ENCODE measurements around the gene PRRG2.
"Not testable (repeated sequence)": the region's sequence is repeated elsewhere in the genome, so short reads cannot be mapped to it uniquely, and the experiment has no call there.

PRRG2 gene

GRCh38 chr19:49599378-49600295 is 18.5 kb downstream of the PRRG2 start:
- no peak for DNase-seq (ENCODE audit: low read depth in 3 of 3, low spot score in 1 of 3)

- DNase-seq (ENCODE audit: low read depth in 3 of 3, low spot score in 1 of 3): no peak
These were observed 20.4 kb downstream of the PRRG2 start for GRCh38 chr19:49601482-49602038.

- no peak for DNase-seq (ENCODE audit: low read depth in 3 of 3, low spot score in 1 of 3)
These were observed 21.7 kb downstream of the PRRG2 start for GRCh38 chr19:49602806-49603205.

GRCh38 chr19:49605605-49606004 is 24.5 kb downstream of the PRRG2 start:
- DNase-seq (ENCODE audit: low read depth in 3 of 3, low spot score in 1 of 3): no peak

- DNase-seq (ENCODE audit: low read depth in 3 of 3, low spot score in 1 of 3): no peak
These were observed 28.5 kb downstream of the PRRG2 start for GRCh38 chr19:49609499-49610092.

GRCh38 chr19:49613374-49613773 is 32.3 kb downstream of the PRRG2 start:
- DNase-seq (ENCODE audit: low read depth in 3 of 3, low spot score in 1 of 3): no peak

- DNase-seq (ENCODE audit: low read depth in 3 of 3, low spot score in 1 of 3): no peak
These were observed 33.1 kb downstream of the PRRG2 start for GRCh38 chr19:49614096-49614833.

GRCh38 chr19:49615861-49616260 is 34.7 kb downstream of the PRRG2 start:
- DNase-seq (ENCODE audit: low read depth in 3 of 3, low spot score in 1 of 3): no peak

GRCh38 chr19:49616532-49616931 is 35.4 kb downstream of the PRRG2 start:
- no peak for DNase-seq (ENCODE audit: low read depth in 3 of 3, low spot score in 1 of 3)

- no peak for DNase-seq (ENCODE audit: low read depth in 3 of 3, low spot score in 1 of 3)
These were observed 35.8 kb downstream of the PRRG2 start for GRCh38 chr19:49616945-49617344.

GRCh38 chr19:49617860-49618259 is 36.7 kb downstream of the PRRG2 start:
- DNase-seq (ENCODE audit: low read depth in 3 of 3, low spot score in 1 of 3): not testable (repeated sequence)

GRCh38 chr19:49624967-49625910 is 44.1 kb downstream of the PRRG2 start:
- no peak for DNase-seq (ENCODE audit: low read depth in 3 of 3, low spot score in 1 of 3)

- no peak for DNase-seq (ENCODE audit: low read depth in 3 of 3, low spot score in 1 of 3)
These were observed 45.1 kb downstream of the PRRG2 start for GRCh38 chr19:49626226-49626625.

- no peak for DNase-seq (ENCODE audit: low read depth in 3 of 3, low spot score in 1 of 3)
These were observed 48.5 kb downstream of the PRRG2 start for GRCh38 chr19:49629659-49630058.

- DNase-seq (ENCODE audit: low read depth in 3 of 3, low spot score in 1 of 3): no peak
These were observed 50.0 kb downstream of the PRRG2 start for GRCh38 chr19:49631014-49631588.

- no peak for DNase-seq (ENCODE audit: low read depth in 3 of 3, low spot score in 1 of 3)
These were observed 50.6 kb downstream of the PRRG2 start for GRCh38 chr19:49631610-49632192.

GRCh38 chr19:49632576-49632975 is 51.5 kb downstream of the PRRG2 start:
- DNase-seq (ENCODE audit: low read depth in 3 of 3, low spot score in 1 of 3): no peak

GRCh38 chr19:49633273-49633672 is 52.2 kb downstream of the PRRG2 start:
- DNase-seq (ENCODE audit: low read depth in 3 of 3, low spot score in 1 of 3): not testable (repeated sequence)

GRCh38 chr19:49635530-49636232 is 54.6 kb downstream of the PRRG2 start:
- no peak for DNase-seq (ENCODE audit: low read depth in 3 of 3, low spot score in 1 of 3)

All from stimulated activated CD4-positive, alpha-beta T cell treated with anti-CD3 and anti-CD28 coated beads, TNF-alpha, amount 100 ng/mL, for 1 hour (primary cell).